Activated T-cell treated with anti-CD3 and anti-CD28 coated beads for 4 hours (primary cell): ENCODE measurements around the gene ADAMTS15.

Source experiments
- DNase-seq: peaks from one replicate; pipeline ENCODE4 v3.0.0-alpha.2; 2020

ADAMTS15 gene

DNA sequence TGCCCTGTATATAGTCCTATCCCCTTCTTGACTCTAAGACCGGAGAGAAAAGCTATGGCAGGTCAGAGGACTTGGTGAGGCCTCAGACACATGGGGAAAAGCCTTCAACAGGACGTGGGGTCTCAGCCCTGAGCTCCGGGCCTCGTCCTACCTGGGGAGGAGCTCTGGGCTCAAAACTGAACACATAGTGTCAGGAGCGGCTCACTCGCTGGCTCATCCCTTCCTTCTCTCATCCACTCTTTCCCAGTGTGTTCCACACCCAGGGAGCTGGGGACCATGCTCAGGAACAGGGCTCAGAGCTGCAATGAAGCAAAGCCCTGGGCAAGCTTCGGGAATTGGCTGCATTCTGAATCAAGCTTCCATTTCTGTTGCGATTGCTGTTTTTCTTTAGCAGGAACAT, 14.5 kb downstream of the ADAMTS15 start:
- DNase-seq, result no peak

DNA sequence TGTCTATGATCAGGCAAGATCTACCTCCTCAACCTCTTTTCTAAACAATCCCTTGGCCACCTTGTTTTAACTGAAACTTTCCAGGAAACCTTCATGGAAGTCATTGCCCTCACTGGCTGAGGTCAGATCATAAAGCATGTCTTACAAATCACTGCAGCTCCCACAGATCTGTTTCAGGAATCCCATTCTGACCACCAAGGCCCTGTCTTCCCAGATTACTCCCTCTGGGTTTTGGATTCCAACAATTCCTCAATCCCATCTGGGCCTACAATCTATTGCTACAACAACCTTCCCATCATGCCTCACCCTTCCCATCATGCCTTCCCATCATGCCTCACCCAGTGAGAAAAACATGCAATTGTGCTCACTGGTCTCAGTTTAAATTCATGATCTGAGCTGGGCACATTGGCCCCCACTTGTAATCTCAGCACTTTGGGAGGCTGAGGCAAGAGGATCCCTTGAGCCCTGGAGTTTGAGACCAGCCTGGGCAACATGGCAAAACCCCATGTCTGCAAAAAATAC, 15.9 kb downstream of the ADAMTS15 start:
- no peak for DNase-seq

DNA sequence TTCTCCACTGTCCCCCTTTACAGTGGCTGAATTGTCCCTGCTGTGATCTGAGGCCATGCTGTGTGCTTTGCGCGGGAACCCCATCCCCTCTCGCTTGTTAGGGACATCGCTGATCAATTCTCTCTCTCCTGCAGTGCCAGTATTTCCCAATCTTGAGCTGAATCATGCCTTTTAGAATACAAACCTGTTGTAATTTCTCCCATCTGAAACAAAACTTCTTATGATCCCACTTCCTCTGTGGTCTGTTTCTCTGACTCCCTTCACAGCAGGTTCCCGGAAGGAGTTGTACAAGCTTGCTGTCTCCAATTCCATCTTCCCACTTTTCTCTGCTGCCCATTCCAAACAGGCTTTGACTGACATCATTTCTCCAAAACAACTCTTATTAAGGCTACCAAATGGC, 16.8 kb downstream of the ADAMTS15 start:
- no peak for DNase-seq

DNA sequence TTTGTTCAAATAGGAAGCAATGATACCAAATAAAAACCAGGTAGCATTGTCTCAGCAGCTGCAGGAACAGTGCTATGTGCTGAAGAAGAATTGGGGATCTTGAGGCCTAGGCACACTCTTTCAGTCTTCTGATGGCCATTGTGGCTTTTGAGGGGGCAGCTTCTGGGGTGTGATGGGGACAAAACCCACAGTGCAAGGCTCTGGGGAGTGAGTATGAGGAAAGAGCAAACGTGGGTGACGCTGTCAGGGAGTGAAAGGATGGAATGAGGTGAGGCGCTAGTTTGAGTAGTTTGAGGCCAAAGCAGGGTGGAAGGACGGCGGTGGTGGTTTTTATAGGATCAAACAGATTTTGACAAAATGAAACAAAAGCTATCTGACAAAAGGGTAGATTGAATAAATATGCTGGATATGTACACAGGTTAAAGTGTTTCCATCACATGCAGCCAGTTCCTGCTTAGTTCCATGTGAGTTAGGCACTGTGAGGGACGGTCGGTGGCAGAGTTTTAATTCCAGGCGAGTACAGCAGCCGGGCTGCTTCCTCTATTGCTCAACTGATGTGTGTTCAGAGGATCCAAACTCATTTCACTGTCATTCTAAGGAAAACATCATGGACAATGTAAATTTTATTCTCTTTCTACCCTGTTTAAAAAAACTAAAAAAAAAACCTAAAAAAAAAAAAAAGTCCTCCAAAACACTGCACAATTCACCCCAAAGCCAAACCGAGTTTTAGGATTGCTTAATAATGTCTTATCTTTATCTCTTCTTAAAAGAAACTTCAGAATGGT, 18.9 kb downstream of the ADAMTS15 start:
- DNase-seq, result no peak

DNA sequence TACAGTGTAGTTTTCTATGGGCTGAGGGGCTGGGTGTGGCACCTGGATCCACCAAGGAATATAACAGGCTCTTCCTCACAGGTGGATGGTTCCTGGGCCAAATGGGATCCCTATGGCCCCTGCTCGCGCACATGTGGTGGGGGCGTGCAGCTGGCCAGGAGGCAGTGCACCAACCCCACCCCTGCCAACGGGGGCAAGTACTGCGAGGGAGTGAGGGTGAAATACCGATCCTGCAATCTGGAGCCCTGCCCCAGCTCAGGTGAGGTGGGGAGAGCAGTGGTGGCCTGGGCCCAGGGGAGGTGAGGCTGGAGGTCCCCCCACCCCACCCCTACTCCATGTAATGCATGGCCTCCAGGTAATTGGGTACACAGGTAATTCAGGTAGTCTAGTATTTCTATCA, 20.7 kb downstream of the ADAMTS15 start:
- DNase-seq, result no peak

DNA sequence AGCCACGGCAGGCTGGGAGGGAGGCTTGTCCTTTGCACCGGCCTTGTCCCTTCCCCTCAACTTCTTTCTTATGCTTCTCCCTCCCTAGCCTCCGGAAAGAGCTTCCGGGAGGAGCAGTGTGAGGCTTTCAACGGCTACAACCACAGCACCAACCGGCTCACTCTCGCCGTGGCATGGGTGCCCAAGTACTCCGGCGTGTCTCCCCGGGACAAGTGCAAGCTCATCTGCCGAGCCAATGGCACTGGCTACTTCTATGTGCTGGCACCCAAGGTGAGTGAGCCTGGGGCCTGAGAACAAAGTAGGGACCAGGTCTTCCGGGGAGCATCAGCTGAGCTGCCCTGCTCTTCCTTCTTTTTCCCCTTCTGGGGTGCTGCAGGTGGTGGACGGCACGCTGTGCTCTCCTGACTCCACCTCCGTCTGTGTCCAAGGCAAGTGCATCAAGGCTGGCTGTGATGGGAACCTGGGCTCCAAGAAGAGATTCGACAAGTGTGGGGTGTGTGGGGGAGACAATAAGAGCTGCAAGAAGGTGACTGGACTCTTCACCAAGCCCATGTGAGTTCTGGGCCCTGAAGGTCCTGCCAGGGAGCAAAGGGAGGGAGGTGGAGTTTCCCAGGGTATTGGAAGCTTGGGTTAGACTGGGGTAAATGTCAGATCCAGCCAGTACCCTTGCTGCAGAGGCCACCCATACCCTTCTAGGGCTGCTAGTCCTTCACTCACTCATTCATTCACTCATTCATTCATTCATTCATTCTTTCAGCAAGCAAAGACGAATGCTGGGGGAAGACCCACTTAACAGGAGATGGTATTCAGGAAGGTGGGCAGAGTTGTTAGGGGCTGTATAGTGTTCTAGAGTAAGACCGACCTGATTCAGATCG, 22.6 kb downstream of the ADAMTS15 start:
- no peak for DNase-seq

DNA sequence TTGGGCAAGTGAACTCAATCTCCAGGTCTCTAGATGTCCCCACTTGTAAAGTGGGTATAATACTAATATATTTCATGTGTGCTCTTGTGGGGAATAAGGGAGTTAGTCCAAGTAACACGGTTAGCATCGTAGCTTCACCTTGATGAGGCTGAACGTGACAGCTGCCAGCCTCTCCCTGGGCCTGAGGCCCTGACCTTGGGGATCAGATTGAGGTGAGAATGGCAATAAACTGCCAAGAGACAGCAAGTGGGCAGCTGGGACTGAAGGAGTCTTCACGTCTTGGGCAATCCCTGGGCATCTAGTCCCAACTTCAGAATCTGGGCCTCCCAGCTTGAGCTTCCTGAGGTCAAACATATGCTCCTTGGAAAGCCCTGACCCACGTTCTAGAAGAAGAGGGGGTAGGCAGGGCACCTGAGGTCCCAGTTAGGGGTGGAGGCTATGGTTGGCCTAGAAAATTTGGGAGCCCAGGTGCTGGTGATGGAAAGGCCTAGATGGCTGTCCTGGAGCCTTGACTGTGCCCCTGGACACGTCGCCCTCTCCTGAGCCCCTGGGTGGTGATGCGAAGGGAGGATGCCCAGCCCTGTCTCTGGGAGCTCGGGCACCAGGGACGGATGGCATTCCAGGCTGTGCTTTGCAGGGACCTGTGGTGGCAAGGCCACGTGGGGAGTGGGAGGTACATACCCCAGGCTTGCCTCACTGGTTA, 23.4 kb downstream of the ADAMTS15 start:
- DNase-seq, result no peak

DNA sequence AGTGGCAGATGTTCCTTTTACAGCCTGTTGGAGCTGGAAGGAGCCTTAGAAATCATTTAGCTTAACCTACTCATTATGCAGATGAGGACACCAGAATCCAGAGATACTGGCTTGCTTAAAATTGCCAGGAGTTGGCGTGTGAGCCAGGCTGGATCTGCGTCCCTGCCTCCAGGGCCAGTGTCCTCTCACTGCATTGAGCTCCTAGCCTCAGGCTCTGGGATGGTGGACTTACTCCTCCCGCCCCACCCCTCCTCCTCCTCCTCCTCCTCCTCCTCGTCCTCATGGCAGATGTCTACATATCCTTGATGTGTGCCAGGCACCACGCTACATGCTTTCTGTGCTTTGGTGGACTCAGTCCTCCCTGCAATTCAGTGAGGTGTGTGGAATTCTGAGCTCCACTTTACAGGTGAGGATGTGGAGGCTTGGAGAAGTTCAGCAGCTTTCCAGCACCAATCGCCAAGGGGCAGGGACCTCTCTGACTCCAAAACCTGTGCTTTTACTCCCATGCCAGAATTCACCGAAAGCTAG, 24.1 kb downstream of the ADAMTS15 start:
- DNase-seq, result no peak

DNA sequence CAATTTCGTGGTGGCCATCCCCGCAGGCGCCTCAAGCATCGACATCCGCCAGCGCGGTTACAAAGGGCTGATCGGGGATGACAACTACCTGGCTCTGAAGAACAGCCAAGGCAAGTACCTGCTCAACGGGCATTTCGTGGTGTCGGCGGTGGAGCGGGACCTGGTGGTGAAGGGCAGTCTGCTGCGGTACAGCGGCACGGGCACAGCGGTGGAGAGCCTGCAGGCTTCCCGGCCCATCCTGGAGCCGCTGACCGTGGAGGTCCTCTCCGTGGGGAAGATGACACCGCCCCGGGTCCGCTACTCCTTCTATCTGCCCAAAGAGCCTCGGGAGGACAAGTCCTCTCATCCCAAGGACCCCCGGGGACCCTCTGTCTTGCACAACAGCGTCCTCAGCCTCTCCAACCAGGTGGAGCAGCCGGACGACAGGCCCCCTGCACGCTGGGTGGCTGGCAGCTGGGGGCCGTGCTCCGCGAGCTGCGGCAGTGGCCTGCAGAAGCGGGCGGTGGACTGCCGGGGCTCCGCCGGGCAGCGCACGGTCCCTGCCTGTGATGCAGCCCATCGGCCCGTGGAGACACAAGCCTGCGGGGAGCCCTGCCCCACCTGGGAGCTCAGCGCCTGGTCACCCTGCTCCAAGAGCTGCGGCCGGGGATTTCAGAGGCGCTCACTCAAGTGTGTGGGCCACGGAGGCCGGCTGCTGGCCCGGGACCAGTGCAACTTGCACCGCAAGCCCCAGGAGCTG, 24.8 kb downstream of the ADAMTS15 start:
- DNase-seq, result no peak

DNA sequence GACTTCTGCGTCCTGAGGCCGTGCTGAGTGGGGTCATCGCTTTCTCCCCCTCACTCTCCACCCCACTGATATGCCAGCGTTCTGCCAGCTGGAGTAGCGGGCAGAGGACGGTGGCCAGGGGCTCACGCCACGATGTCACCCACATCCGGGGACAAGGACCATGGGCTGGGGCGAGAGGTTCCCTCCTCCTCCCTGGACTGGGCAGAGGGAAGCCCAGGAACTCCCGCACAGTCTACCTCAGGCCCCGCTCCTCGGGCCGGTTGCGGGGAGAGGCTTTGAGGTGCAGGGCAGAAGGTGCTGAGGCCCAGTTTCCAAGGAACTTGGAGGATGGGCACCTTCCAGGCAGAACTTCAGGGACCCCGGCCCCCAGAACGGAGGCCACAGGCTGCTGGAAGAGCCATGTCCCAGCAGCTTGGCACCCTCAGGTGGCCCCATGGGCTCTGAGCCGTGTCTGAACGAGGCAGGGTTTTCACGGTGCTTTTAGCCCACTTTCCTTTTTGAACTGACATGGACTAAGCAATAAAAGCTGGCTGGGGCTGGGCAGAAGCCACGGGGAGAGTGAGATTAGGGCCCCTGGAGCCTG, 25.4 kb downstream of the ADAMTS15 start:
- DNase-seq, result no peak

DNA sequence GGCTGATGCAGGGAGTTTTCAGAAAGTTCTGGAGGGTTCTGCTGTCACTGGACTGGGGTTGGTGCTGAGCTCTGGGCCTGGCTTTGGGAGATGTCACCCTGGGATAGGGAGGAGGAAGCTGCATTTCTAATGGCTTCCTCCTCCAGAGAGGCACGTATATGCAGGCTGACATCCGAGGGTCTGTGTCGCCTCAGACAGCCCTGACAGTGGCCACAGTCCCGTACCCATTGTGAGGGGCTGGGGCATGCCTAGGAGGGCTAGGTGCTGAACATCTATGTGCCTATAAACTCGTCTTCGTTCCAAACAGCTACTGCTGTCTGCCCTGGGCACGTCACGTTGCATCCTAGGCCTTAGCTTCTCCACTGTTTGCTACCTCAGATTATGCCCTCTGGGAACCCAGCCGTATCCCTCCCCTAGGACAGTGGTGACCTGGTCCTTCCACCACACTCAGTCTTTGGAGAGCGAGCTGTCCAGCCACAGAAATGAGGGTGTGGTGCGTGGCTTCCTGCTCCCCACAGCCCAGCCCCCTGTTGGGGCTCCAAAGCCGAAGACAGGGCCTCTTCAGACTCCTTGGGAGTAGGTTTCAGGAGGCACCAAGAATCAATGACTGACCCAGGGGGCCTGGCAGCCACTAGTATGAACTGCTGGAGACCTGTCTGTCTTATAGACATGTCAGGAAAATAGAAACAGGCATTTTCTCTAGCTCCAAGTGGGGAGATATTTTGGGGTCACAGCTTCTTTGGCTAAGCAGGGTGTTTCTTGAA, 26.4 kb downstream of the ADAMTS15 start:
- DNase-seq, result no peak

DNA sequence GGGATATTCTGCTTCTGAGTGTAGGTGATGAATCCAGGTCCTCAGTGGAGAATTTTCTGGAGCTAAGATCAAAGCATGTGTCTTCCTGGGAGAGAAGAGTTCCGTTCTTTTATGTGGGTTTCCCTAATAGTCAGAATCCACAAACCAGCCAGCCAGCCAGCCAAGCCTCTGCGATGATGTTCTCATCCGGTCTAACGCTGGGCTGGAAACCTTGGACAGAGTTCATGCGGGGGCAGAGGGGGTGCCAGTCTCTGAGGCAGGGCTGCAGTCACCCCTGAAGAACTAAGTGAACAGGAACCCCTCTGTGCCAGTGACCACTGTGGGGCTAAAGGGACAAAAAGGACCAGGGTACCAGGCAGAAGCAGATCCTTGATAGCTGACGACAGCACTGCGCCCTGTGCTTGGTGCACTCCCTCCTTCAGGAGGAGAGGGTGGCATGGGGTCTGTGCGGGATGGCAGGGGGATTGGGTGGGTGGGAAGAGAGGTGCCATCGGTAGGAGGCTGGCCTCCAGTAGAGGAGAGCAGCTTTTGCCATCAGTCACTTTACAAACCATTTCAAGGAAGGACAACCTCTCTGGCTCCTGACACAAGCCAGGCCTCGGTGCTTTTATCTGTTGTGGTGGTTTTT, 27.1 kb downstream of the ADAMTS15 start:
- DNase-seq, result no peak

DNA sequence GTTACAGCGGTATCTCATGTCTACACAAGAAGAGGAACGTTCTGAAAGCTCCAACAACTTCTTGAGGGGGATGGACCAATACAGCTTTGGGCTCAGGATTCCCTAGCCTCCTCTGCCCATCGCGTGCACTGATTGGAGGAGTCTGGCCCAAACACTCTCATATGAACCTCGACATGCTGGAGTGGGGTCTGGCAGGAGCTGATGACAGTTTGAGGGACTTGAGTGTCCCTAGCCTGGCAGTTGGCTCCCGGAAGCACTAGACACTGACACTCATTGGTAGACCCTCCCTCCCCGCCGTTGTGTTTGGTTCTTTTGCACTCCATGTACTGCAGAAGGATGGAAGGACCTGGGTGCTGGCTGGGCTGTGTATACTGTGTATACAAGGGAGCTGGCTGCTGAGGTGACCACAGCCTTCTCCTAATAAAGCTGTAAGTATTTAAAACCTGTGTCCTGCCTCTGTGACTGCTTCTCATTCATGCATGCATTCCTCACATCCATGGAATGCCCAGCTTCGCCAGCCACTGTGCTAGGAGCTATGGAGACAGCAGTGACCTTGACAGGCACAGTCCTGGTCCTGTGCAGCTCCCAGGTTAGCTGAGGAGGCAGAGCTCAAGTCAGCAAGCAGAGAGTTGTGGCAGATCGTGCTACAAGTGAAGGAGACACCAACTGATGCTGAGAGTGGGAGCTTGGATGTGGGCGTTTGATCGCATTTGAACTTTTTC, 27.9 kb downstream of the ADAMTS15 start:
- DNase-seq, result no peak

DNA sequence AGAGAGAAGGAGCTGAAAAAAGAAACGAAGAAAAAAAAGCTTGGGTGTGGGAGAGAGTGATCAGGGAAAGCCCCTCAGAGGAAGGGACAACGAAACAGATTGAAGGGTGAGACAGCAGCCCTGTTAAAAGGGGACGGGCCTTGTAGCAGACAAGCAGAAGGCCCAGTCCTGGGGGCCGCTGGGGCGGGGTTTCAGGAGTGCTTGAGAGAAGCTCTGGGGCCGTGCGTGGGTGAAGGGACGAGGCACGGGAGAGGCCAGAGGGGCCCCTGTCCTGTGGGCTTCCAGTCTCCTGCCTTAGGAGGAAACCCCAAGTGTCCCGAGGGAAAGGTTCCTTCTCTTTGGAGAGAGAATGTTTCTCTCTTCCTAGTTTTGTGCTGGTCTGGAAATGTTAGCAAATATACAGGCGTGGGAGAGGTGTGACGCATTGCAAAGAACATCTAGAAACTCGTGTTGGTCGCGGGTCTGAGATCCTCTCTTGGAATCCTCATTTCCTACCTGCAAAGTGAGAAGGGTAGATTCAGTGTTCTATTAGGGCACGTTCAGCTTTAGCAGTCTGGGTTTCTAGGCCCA, 28.6 kb downstream of the ADAMTS15 start:
- DNase-seq, result no peak

DNA sequence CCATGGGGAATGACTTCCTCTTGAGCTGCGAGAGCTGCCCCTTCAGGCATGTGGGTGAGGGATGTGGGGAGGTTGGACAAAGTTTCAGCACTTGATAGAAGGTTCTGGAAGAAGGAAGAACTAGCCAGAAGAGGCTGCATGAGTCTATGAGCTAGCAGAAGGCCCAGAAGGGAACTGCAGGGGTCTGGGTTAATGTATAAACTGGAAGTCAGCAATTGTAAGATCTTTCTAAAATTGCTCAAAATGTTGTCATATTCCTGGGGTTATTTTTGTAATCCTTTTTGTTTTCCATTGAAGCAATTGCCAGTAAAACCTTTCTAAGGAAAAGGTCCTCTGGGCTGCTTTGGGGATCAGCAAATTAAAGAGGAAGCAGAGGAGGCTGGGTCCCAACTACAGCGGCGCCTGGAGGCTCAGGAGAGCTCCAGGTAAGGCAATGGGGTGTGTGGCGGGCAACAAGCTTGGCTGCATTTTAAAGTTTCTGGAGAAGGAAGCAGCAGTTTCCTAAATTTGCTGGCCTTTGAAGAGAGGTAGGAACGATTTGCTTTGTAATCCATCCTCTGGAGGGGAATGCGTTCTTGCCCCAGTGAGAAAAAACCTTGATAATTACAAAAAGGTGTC, 29.2 kb downstream of the ADAMTS15 start:
- no peak for DNase-seq

DNA sequence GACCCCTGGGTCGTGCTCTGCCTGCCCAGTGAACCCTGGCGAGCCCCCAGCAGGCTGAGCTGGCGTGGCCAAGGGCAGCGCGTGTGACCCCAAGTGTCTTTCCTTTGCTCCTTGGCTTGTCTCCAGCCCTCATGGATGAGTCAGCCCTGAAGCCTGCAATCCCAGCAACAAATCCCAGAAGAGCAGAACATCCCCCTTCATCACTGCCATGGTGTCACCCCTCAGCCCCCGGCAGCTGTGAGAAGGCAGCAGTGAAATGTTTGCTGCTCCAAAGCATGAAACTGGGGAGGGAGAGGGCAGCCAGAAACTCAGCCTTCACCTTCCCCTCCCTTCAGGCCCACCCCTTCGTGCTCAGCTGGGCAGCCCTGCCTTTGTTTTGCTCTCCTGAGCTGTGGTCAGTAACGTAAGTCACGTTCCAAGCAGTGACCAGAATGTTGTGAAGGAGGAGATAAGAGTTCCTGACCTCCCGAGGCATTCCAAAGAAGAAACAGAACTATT, 29.8 kb downstream of the ADAMTS15 start:
- no peak for DNase-seq

DNA sequence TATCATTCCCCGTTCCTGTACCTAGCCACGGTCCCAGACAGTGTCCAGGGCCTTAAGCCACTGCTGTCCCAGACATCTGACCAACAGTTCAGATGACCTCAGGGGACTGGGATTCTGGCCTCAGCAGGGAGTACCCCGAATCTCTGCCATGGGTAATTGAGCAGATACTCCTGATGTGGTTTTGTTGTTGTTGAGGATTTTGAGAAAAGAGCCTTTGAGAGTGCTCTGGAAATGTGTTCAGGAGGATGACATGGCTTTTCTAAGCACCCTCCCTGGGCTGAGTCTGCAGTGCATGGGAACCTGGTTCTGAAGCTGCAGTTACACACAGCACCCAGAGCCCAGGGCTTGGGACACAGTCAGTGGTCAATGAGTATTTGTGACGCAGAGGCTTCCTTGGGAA, 30.4 kb downstream of the ADAMTS15 start:
- DNase-seq, result no peak

DNA sequence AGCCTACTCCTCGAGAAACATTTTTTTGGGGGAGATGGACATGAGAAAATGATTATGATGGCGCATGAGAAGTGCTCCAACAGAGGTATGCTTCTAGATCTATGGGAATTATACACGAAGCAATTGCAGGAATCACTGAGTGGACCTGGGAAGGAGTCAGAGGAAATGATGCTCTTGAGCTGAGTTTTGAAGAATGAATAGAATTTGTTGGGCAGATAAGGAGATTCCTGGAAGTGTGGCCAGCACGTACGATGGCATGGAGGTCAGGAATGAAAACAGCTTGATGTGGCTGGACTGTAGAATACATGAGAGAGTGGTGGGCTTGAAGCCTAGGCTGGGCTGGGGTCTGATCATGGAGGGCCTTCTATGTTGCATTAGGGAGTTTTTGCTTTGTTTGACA, 31.7 kb downstream of the ADAMTS15 start:
- DNase-seq, result no peak

DNA sequence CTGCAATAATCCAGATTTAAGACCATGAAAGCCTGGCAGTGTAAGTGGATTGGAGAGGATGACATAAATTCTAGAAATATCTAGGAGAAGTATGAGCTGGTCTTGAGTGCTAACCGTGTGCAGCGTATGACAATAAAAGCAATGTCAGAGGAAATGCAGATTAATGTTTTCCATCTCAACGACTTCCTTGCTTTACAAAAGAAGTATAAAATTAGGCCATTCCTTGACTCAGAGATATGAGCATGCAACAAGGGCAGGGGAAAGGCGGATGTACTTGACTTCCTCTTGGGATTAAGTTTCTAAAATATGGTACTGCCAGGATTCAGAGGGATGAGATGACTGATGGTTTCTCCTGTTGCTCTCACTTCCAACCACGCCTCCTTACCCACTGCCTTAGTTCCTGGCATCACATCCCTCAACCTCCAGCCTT, 32.3 kb downstream of the ADAMTS15 start:
- DNase-seq, result no peak
